HepG2 (cell line): ENCODE measurements around the gene ZNF615. TPM values are rescaled to one million over a fixed set of nuclear protein-coding genes. Genes with fewer than 3 reads are reported as not detected.
"Not testable (repeated sequence)": the region's sequence is repeated elsewhere in the genome, so short reads cannot be mapped to it uniquely, and the experiment has no call there.

Source experiments
- ATAC-seq: fragments of 200-7000 bp; cut with Tn5 transposase; 3 replicates; pipeline ENCODE4 v1.9.1; 2020; ENCODE audit warnings: mild to moderate bottlenecking, moderate library complexity
- BruUV-seq: library from RNA; stranded (reverse); fragments of 400-500 nt; replicated peaks from 2 replicates; lab custom pipeline; 2021; lab: Mats Ljungman, UMichigan
- CTCF ChIA-PET: fragments of 300-600 bp; formaldehyde crosslinking; extraction: SDS; loops from one replicate; lab custom pipeline; 2021; ENCODE audit warnings: low total read pairs, inconsistent platforms, low intra/inter-chr PET ratio; lab: Yijun Ruan, JAX
- POLR2A ChIA-PET: fragments of 350-600 bp; sonication (Branson Sonifier 250); formaldehyde crosslinking; loops from one replicate; lab custom pipeline; 2020; ENCODE audit warnings: antibody characterized with exemption, inconsistent platforms; lab: Yijun Ruan, JAX
- DNase-seq: peaks from one replicate; pipeline ENCODE4 v3.0.0-alpha.2; 2015; ENCODE audit warnings: low spot score
- FAIRE-seq: peaks from 3 replicates; lab custom pipeline; 2011; peaks lifted over from hg19 to GRCh38; lab: Jason Lieb, UNC
- H2AFZ ChIP-seq: one replicate; pipeline ENCODE4 v1.6.1; 2011; ENCODE audit warnings: low read length, inconsistent platforms
- H3K27ac ChIP-seq: fragments of 300-600 bp; 3 replicates; pipeline ENCODE4 v1.8.0; 2011; ENCODE audit warnings: mixed run types, mild to moderate bottlenecking, mixed read lengths, low read length, inconsistent platforms; ENCODE audit not compliant: insufficient read depth; ENCODE audit errors: extremely low read length
- H3K27me3 ChIP-seq, 2 experiments: fragments of 200-600 bp in 1 of 2; 2 replicates in 1 of 2; 3 replicates in 1 of 2; pipeline versions ENCODE4 v1.6.0 to v1.8.0; 2011; ENCODE audit warnings: low read length in 2 of 2, mild to moderate bottlenecking in 2 of 2, moderate library complexity in 2 of 2, inconsistent platforms in 1 of 2; ENCODE audit not compliant: insufficient read depth in 2 of 2, control insufficient read depth in 1 of 2
- H3K36me3 ChIP-seq, 2 experiments: fragments of 200-600 bp in 1 of 2; replicated peaks in 1 of 2; 2 replicates in 1 of 2; 3 replicates in 1 of 2; pipeline versions ENCODE4 v1.5.1 to v1.8.0; 2011; ENCODE audit warnings: low read length in 2 of 2, inconsistent platforms in 1 of 2; ENCODE audit not compliant: insufficient read depth in 2 of 2, control insufficient read depth in 1 of 2
- H3K4me1 ChIP-seq: 2 replicates; pipeline ENCODE4 v1.5.1; 2012; ENCODE audit warnings: low read length, inconsistent platforms; ENCODE audit not compliant: insufficient read depth
- H3K4me2 ChIP-seq: 2 replicates; pipeline ENCODE4 v1.6.0; 2011; ENCODE audit warnings: low read depth, low read length, inconsistent platforms
- H3K4me3 ChIP-seq, 3 experiments: fragments of 200-600 bp in 1 of 3; sonication (generic), shearing (Covaris generic) in 1 of 3; replicated peaks in 1 of 3; 2 replicates each; pipeline ENCODE4 v1.5.1; 2011 to 2016; ENCODE audit warnings: low read length in 3 of 3, inconsistent platforms in 2 of 3, low read depth in 2 of 3, mild to moderate bottlenecking in 2 of 3, control low read depth in 1 of 3, mixed read lengths in 1 of 3; ENCODE audit not compliant: insufficient read depth in 1 of 3
- H3K79me2 ChIP-seq: one replicate; pipeline ENCODE4 v1.6.1; 2011; ENCODE audit warnings: low read length, inconsistent platforms; ENCODE audit not compliant: insufficient read depth
- H3K9ac ChIP-seq: 2 replicates; pipeline ENCODE4 v1.6.0; 2011; ENCODE audit warnings: mild to moderate bottlenecking, low read depth, low read length, inconsistent platforms; ENCODE audit not compliant: insufficient read depth
- H3K9me3 ChIP-seq: 2 replicates; pipeline ENCODE4 v1.5.1; 2012; ENCODE audit warnings: mild to moderate bottlenecking, low read length
- H4K20me1 ChIP-seq: 2 replicates; pipeline ENCODE4 v1.6.0; 2011; ENCODE audit warnings: inconsistent platforms, mild to moderate bottlenecking, low read length, moderate library complexity; ENCODE audit not compliant: insufficient read depth
- CC2D1A ChIP-seq: sonication (generic); formaldehyde crosslinking; IDR thresholded peaks from 2 replicates; pipeline ENCODE4 v1.8.1; 2023; ENCODE audit warnings: mild to moderate bottlenecking, missing genetic modification reagents
- HMG20A ChIP-seq: IDR thresholded peaks from 2 replicates; pipeline ENCODE4 v1.6.1; 2016; ENCODE audit warnings: borderline replicate concordance
- MTF1 ChIP-seq: sonication (generic); formaldehyde crosslinking; IDR thresholded peaks from 2 replicates; pipeline ENCODE4 v1.5.0; 2020; ENCODE audit warnings: missing genetic modification reagents
- NBN ChIP-seq: fragments of 450-650 bp; conservative IDR thresholded peaks from 2 replicates; pipeline ENCODE4 v1.6.1; 2017
- SALL1 ChIP-seq: sonication (generic); formaldehyde crosslinking; IDR thresholded peaks from 2 replicates; pipeline ENCODE4 v1.8.0; 2022; ENCODE audit warnings: mild to moderate bottlenecking, missing genetic modification reagents
- SOX5 ChIP-seq: IDR thresholded peaks from 2 replicates; pipeline ENCODE4 v1.6.1; 2016; ENCODE audit warnings: borderline replicate concordance
- STAG1 ChIP-seq: sonication (generic); formaldehyde crosslinking; IDR thresholded peaks from 2 replicates; pipeline ENCODE4 v1.4.0; 2020; ENCODE audit warnings: missing genetic modification reagents
- TCF7 ChIP-seq: sonication (generic); IDR thresholded peaks from 2 replicates; pipeline ENCODE4 v1.6.1; 2016; ENCODE audit warnings: antibody characterized with exemption, low read depth
- THAP11 ChIP-seq: IDR thresholded peaks from 2 replicates; pipeline ENCODE4 v1.6.1; 2016; ENCODE audit warnings: missing biosample characterization, missing genetic modification reagents
- ZMYM4 ChIP-seq: sonication (generic); formaldehyde crosslinking; IDR thresholded peaks from 2 replicates; pipeline ENCODE4 v1.8.1; 2023; ENCODE audit warnings: mild to moderate bottlenecking, missing genetic modification reagents
- ZSCAN25 ChIP-seq: sonication (generic); formaldehyde crosslinking; IDR thresholded peaks from 2 replicates; pipeline ENCODE4 v1.8.0; 2022; ENCODE audit warnings: mild to moderate bottlenecking, missing genetic modification reagents
- ZSCAN9 ChIP-seq: IDR thresholded peaks from 2 replicates; pipeline ENCODE4 v1.6.1; 2016; ENCODE audit warnings: borderline replicate concordance
- WGBS: methylation state at CpG from one replicate; pipeline ENCODE4 v1.1.6; 2017; ENCODE audit warnings: low lambda C conversion rate; 5-methylcytosine and 5-hydroxymethylcytosine counted together
- in situ Hi-C: cut with HindIII; loops from 2 replicates; pipeline ENCODE4 v1.10.0; 2017; ENCODE audit warnings: low pct_unique_long_range_greater_than_20kb; ENCODE audit not compliant: extremely low pct_ligation_motif_present
- intact Hi-C: fragments of 100-400 bp; cut with micrococcal nuclease; formaldehyde crosslinking; loops from one replicate; pipeline ENCODE4 v1.10.0; 2022; ENCODE audit not compliant: unreplicated experiment
- polyA plus RNA-seq, 8 experiments: library from polyadenylated mRNA; depleted of rRNA in 3 of 8; stranded (reverse) in 7 of 8; unstranded in 1 of 8; fragments of >200 nt; fragmentation: Illumina TruSeq in 4 of 8; extraction: Trizol in 4 of 8; gene quantifications; 2 replicates each; pipeline versions ENCODE4 v1.2.1 to v1.2.3, GENCODE V29; 2011 to 2016; ENCODE audit warnings: low read depth in 4 of 8, missing spikeins in 1 of 8, mixed read lengths in 1 of 8; ENCODE audit not compliant: insufficient read depth in 1 of 8
- total RNA-seq, 5 experiments: library from RNA; depleted of rRNA; stranded (reverse); fragments of >200 nt; fragmentation: Illumina TruSeq; extraction: Trizol; gene quantifications; 2 replicates each; pipeline ENCODE4 v1.2.3, GENCODE V29; 2016; ENCODE audit warnings: low read depth in 1 of 5
- TF ChIP-seq, protein P1 (sequence below): sonication (generic); formaldehyde crosslinking; conservative IDR thresholded peaks from 2 replicates; pipeline ENCODE4 v1.4.0; 2020; ENCODE audit warnings: missing genetic modification reagents

Gene ZNF615
- total and polyA plus RNA-seq, 2 of the 13 experiments (the other 11 are each of a cell fraction or from before 2014, with no cell fraction given), result 5.2 to 7.8 TPM

DNA sequence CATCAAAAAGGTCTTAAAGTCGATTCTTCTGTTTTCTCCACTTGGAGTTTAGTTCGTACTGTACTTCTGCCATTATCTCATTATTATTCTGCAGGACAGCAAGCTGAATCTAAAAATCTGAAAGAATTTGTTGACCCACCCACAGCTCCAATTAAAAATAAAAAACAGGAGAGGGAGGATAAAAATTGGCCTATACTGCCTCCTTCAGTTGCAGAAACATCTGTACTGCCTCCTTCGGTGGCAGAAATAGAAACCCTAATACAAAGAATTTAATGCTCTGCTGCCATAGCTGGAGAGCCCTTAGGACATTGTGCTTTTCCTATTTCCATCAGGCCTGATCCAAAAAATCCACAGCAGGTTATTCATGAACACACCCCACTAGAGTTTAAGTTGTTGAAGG is 31.2 kb downstream of the ZNF615 start:
- intact Hi-C loops, result no loop called here
- H2AFZ ChIP-seq, result no peak overlapping the region
- H3K79me2 ChIP-seq, result peaks cover 6% of the 10 kb centered on the region
- H3K4me1 ChIP-seq, result no peaks in the 10 kb centered on the region
- H3K27me3 ChIP-seq, result no peaks in the 10 kb centered on the region
- no TSS peak for BruUV-seq
- no peak overlapping the region for H3K4me2 ChIP-seq
- no peak for FAIRE-seq
- DNase-seq, result no peak
- TF ChIP-seq THAP11 (CRISPR knock-in tag), result no peak
- TF ChIP-seq NBN, result no peak
- no peak for TF ChIP-seq TCF7
- TF ChIP-seq SOX5 (CRISPR knock-in tag), result no peak
- TF ChIP-seq MTF1, result no peak
- TF ChIP-seq, protein P1, sequence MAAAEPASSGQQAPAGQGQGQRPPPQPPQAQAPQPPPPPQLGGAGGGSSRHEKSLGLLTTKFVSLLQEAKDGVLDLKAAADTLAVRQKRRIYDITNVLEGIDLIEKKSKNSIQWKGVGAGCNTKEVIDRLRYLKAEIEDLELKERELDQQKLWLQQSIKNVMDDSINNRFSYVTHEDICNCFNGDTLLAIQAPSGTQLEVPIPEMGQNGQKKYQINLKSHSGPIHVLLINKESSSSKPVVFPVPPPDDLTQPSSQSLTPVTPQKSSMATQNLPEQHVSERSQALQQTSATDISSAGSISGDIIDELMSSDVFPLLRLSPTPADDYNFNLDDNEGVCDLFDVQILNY (CRISPR knock-in tag), result no peak
- no peak for TF ChIP-seq HMG20A (CRISPR knock-in tag)
- TF ChIP-seq CC2D1A (CRISPR knock-in tag), result no peak
- no peak for TF ChIP-seq ZSCAN9 (CRISPR knock-in tag)
- TF ChIP-seq ZMYM4 (CRISPR knock-in tag), result no peak
- no peak for TF ChIP-seq STAG1 (CRISPR knock-in tag)
- no peak for TF ChIP-seq SALL1
- no peak for TF ChIP-seq ZSCAN25 (CRISPR knock-in tag)
- TF ChIP-seq, all 625 proteins: peak for 0
- Histone ChIP-seq H3K9me3 (peaks cover 82% of the 10 kb centered on the region), H4K20me1 (no peaks in the 10 kb centered on the region), H3K27ac (no peak overlapping the region), H3K9ac (no peak overlapping the region), H3K4me3 (no peak overlapping the region), H3K36me3 (peaks cover 7 to 26% of the 10 kb centered on the region in 2 experiments; a peak in 4 of 5 replicates)
- WGBS, result 76% methylated on average over 3 of the region's 3 CpGs
- in situ Hi-C loops, result no loop called here
- ChIA-PET POLR2A (no interaction called here), CTCF (no interaction called here)
- ATAC-seq, result no peak

DNA sequence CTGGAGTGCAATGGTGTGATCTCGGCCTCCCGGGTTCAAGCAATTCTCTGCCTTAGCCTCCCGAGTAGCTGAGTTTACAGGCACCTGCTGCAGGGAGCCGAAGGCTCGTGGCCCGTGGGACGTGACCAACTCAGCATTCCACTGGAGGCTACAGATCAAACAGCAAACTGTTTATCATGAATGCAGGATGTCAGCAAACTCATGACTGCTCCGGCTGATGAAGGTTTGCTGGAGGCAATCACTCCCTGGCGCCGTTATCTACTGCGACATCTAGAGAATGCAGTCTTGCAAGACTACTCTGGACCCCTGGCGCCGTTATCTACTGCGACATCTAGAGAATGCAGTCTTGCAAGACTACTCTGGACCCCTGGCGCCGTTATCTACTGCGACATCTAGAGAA is 32.2 kb downstream of the ZNF615 start:
- H2AFZ ChIP-seq, H3K27ac ChIP-seq, H3K27me3 ChIP-seq, H3K4me3 ChIP-seq, POLR2A ChIA-PET, DNase-seq, BruUV-seq, H4K20me1 ChIP-seq, H3K79me2 ChIP-seq, H3K9ac ChIP-seq, ATAC-seq, FAIRE-seq, CTCF ChIA-PET, intact Hi-C loops, H3K4me1 ChIP-seq, H3K4me2 ChIP-seq, in situ Hi-C loops: not testable (repeated sequence)
- WGBS, result 93% methylated on average over 15 of the region's 17 CpGs
- H3K9me3 ChIP-seq, result peaks cover 87% of the 10 kb centered on the region
- H3K36me3 ChIP-seq, result peaks cover 12 to 37% of the 10 kb centered on the region in 2 experiments; a peak in 4 of 5 replicates
